ENCODE results near the gene MROH2B. TPM values are rescaled to one million over a fixed set of nuclear protein-coding genes. Genes with fewer than 3 reads are reported as not detected.
A peak's percentile ranks its signal among the peaks of the same experiment; 100 is the strongest.

The MROH2B gene
- total and polyA plus RNA-seq, 2 of the 13 experiments (the other 11 are each of a cell fraction or from before 2014, with no cell fraction given) = not detected

GRCh38 chr5:40991168-40991980 is 79.8 kb downstream of the MROH2B start (continued):
- TF ChIP-seq CREB1 (IDR thresholded peaks at IDR 0.05) = no peak
- TF ChIP-seq CREB1 (CRISPR knock-in tag; IDR thresholded peaks at IDR 0.05) = peak; percentile 65
- peak; percentile 79 for TF ChIP-seq MIXL1 (CRISPR knock-in tag; IDR thresholded peaks at IDR 0.05)
- TF ChIP-seq U2AF1 (optimal IDR thresholded peaks at IDR 0.05; ENCODE audit: low read depth, low read length) = no peak
- peak; percentile 77; the same call in 1 of the 2 replicates for TF ChIP-seq SMYD3 (CRISPR knock-in tag; IDR thresholded peaks at IDR 0.05)
- no peak for TF ChIP-seq ZBTB40 (IDR thresholded peaks at IDR 0.05)
- no peak; the same call in 1 of the 2 replicates for TF ChIP-seq ZBTB40 (CRISPR knock-in tag; IDR thresholded peaks at IDR 0.05)
- TF ChIP-seq RXRA (CRISPR knock-in tag; IDR thresholded peaks at IDR 0.05) = peak; percentile 71; the same call in 1 of the 2 replicates
- no peak for TF ChIP-seq ZNF775 (CRISPR knock-in tag; IDR thresholded peaks at IDR 0.05; ENCODE audit: borderline replicate concordance)
- no peak for TF ChIP-seq CBX1 (IDR thresholded peaks at IDR 0.05; ENCODE audit: low read depth)
- TF ChIP-seq MXD1 (CRISPR knock-in tag; IDR thresholded peaks at IDR 0.05) = no peak
- no peak for TF ChIP-seq NFATC3 (CRISPR knock-in tag; IDR thresholded peaks at IDR 0.05)
- TF ChIP-seq ERF (CRISPR knock-in tag; IDR thresholded peaks at IDR 0.05) = peak; percentile 78
- TF ChIP-seq ZNF605 (CRISPR knock-in tag; IDR thresholded peaks at IDR 0.05) = no peak
- TF ChIP-seq ZNF564 (CRISPR knock-in tag; IDR thresholded peaks at IDR 0.05) = peak; percentile 45; the same call in 1 of the 2 replicates
- TF ChIP-seq ZNF546 (CRISPR knock-in tag; conservative IDR thresholded peaks at IDR 0.05) = no peak
- peak; percentile 86; the same call in 1 of the 2 replicates for TF ChIP-seq SALL1 (CRISPR knock-in tag; IDR thresholded peaks at IDR 0.05)
- TF ChIP-seq ZNF768 (CRISPR knock-in tag; IDR thresholded peaks at IDR 0.05) = no peak
- TF ChIP-seq RXRB (CRISPR knock-in tag; IDR thresholded peaks at IDR 0.05; ENCODE audit: borderline replicate concordance) = peak; percentile 92
- TF ChIP-seq NFKB2 (CRISPR knock-in tag; IDR thresholded peaks at IDR 0.05; ENCODE audit: borderline replicate concordance) = no peak
- peak; percentile 97 for TF ChIP-seq ZBTB3 (CRISPR knock-in tag; IDR thresholded peaks at IDR 0.05; ENCODE audit: borderline replicate concordance, low read depth)

Data from HepG2 (cell line).